ENCODE measurements around the gene PPIA. TPM values are rescaled to one million over a fixed set of nuclear protein-coding genes. Genes with fewer than 3 reads are reported as not detected.
"Not testable (repeated sequence)": the region's sequence is repeated elsewhere in the genome, so short reads cannot be mapped to it uniquely, and the experiment has no call there.

PPIA gene
- total RNA-seq, 1 donor from 2014 or later: 1,265 TPM

DNA sequence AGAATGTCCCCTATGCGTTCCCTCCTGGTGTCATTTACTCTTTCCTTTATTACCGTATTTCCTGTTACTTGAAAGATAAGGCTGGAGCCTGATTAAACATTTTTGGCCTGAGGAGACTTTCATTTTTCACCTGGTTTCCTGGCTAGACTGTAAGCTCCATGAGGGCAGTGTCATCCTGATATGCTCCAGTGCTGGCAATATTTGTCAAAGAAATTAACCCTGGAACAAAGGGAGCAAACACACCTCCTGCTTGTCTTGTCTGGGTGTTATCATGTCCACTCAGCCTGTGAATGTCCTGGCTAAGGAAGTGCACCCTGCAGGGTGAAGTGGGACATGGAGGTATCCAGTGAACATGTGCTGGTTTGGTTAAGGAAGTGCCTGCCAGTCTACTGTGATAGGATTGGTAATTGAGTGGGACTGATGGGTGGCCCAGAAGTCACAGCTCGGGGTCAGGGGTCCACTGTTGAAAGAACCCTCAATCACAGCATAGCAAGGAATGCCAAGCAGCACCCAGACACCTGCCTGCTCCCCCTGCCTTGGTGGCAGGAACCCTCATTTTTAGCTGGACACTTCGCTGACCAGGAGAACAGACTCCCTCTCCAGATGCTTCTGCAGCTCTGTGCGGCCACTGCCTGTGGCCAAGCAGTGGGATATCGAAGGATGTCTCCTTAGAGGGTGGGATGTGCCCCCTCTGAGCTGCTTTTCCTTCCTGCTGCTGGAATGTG is 20.9 kb upstream of the PPIA start:
- TF ChIP-seq, protein P1, sequence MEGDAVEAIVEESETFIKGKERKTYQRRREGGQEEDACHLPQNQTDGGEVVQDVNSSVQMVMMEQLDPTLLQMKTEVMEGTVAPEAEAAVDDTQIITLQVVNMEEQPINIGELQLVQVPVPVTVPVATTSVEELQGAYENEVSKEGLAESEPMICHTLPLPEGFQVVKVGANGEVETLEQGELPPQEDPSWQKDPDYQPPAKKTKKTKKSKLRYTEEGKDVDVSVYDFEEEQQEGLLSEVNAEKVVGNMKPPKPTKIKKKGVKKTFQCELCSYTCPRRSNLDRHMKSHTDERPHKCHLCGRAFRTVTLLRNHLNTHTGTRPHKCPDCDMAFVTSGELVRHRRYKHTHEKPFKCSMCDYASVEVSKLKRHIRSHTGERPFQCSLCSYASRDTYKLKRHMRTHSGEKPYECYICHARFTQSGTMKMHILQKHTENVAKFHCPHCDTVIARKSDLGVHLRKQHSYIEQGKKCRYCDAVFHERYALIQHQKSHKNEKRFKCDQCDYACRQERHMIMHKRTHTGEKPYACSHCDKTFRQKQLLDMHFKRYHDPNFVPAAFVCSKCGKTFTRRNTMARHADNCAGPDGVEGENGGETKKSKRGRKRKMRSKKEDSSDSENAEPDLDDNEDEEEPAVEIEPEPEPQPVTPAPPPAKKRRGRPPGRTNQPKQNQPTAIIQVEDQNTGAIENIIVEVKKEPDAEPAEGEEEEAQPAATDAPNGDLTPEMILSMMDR (IDR thresholded peaks at IDR 0.05): no peak
- no peaks in the 10 kb centered on the region for H3K9me3 Mint-ChIP-seq (ENCODE audit: unreplicated experiment)
- no peak overlapping the region for H3K27ac Mint-ChIP-seq (ENCODE audit: unreplicated experiment)
- H3K27me3 Mint-ChIP-seq (ENCODE audit: unreplicated experiment): no peaks in the 10 kb centered on the region
- H3K36me3 Mint-ChIP-seq (ENCODE audit: unreplicated experiment): no peaks in the 10 kb centered on the region
- H3K4me3 Mint-ChIP-seq (ENCODE audit: unreplicated experiment): no peak overlapping the region
- no peak for DNase-seq (ENCODE audit: extremely low spot score, unreplicated experiment)
- no peaks in the 10 kb centered on the region for H3K4me1 Mint-ChIP-seq (ENCODE audit: unreplicated experiment)

DNA sequence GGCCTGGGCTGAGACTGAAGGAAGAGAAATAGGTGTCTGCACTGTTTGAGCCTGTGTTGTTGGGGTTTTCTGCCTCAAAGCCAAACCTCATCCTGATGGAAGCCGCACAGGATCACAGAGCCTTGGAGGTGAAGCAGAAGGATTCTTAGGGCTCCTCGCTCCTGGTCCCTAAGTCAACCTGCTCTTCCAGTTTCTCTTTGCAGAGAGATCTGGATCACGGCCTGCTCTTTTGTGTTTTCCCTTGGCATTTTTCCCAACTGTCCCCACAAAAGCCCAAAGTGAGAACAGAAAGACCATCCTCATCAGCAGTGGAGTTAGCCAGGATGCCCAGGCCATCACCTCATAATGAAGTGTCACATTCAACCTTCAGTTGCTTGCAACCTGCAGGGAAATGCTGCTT is 20.3 kb upstream of the PPIA start:
- Mint-ChIP-seq H3K4me1 (ENCODE audit: unreplicated experiment) (no peaks in the 10 kb centered on the region), H3K9me3 (ENCODE audit: unreplicated experiment) (no peaks in the 10 kb centered on the region), H3K36me3 (ENCODE audit: unreplicated experiment) (no peaks in the 10 kb centered on the region), H3K27ac (ENCODE audit: unreplicated experiment) (no peak overlapping the region), H3K4me3 (ENCODE audit: unreplicated experiment) (no peak overlapping the region), H3K27me3 (ENCODE audit: unreplicated experiment) (no peaks in the 10 kb centered on the region)
- TF ChIP-seq, protein P1 (IDR thresholded peaks at IDR 0.05): no peak
- DNase-seq (ENCODE audit: extremely low spot score, unreplicated experiment): no peak

DNA sequence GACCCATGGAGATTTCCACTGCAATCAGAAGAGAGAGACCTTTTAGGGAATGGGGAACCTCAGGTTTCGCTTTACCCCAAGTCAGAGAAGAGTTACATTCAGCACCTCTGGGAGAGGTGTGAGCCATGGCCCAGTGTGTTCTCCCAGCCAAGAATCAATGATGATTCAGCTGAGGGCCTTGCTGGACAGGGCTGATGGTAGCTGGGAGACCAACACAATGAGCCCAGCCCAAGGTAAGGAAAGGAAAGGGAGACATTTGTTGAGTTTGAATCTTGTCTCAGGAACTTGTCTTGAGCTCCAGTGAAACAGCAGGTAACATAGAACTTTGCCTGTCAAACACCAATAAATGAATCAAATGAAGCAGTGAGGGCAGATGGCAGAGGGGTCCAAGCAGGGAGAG is 14.0 kb upstream of the PPIA start:
- no peak for DNase-seq (ENCODE audit: extremely low spot score, unreplicated experiment)
- Mint-ChIP-seq H3K9me3 (ENCODE audit: unreplicated experiment) (peaks cover 9% of the 10 kb centered on the region), H3K4me1 (ENCODE audit: unreplicated experiment) (no peaks in the 10 kb centered on the region), H3K27me3 (ENCODE audit: unreplicated experiment) (no peaks in the 10 kb centered on the region), H3K36me3 (ENCODE audit: unreplicated experiment) (peaks cover 3% of the 10 kb centered on the region), H3K4me3 (ENCODE audit: unreplicated experiment) (no peak overlapping the region), H3K27ac (ENCODE audit: unreplicated experiment) (no peak overlapping the region)
- TF ChIP-seq, protein P1 (IDR thresholded peaks at IDR 0.05): no peak

DNA sequence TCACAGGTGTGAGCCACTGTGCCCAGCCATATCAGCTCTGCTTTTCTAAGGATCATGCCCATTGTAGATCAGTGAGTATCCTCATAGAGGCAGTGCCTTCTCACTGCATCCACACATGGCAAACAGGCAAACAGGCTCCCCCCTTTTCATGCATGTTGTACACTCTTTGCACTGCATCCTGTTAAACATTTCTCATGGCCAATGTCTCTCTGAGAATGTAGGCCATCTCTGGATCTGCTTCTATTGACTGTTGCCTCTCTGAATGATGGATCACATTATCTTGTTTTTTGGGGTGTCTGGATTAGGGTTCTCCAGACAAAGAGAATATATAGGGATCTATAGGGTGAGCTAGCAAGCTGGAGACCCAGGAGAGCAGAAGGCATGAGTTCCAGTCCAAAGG is 13.1 kb upstream of the PPIA start:
- H3K27me3 Mint-ChIP-seq (ENCODE audit: unreplicated experiment): no peaks in the 10 kb centered on the region
- peaks cover 9% of the 10 kb centered on the region for H3K9me3 Mint-ChIP-seq (ENCODE audit: unreplicated experiment)
- peaks cover 3% of the 10 kb centered on the region for H3K36me3 Mint-ChIP-seq (ENCODE audit: unreplicated experiment)
- no peak overlapping the region for H3K4me3 Mint-ChIP-seq (ENCODE audit: unreplicated experiment)
- DNase-seq (ENCODE audit: extremely low spot score, unreplicated experiment): no peak
- H3K27ac Mint-ChIP-seq (ENCODE audit: unreplicated experiment): no peak overlapping the region
- no peaks in the 10 kb centered on the region for H3K4me1 Mint-ChIP-seq (ENCODE audit: unreplicated experiment)
- TF ChIP-seq, protein P1 (IDR thresholded peaks at IDR 0.05): no peak

DNA sequence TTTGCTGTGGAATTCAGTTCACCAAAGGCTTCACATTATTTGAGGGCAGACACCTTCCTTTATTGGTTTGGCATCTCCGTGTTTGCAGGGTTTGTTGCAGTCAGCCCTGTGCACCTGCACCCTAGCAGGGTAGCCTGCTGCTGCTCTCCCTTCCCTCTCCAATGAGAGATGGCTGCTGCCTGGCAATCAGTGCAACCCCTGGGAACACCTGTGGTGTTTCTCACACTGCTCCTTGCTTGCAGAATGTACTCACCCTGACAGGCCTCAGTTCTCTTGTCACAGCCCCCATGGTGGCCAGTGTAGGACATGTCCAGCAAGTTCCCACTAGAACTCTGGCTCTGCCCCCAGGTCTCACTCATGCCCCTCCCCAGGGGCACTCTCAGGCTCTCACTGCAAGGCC is 12.1 kb upstream of the PPIA start:
- no peaks in the 10 kb centered on the region for H3K4me1 Mint-ChIP-seq (ENCODE audit: unreplicated experiment)
- no peak overlapping the region for H3K4me3 Mint-ChIP-seq (ENCODE audit: unreplicated experiment)
- peaks cover 9% of the 10 kb centered on the region for H3K9me3 Mint-ChIP-seq (ENCODE audit: unreplicated experiment)

DNA sequence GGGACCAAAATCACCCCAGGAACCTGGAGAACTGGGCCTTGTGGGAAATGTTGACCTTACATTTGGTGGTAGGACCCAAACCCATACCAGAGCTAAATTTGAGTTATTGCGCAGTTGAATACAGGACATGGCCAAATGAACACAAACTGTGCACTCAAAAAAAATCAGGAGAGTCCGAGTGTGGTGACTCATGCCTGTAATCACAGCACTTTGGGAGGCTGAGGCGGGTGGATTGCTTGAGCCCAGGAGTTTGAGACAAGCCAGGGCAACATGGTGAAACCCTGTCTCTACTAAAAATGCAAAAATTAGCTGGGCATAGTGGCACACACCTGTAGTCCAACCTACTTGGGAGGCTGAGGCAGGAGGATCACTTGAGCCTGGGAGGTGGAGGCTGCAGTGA is 11.3 kb upstream of the PPIA start:
- not testable (repeated sequence) for H3K4me3 Mint-ChIP-seq (ENCODE audit: unreplicated experiment); H3K4me1 Mint-ChIP-seq (ENCODE audit: unreplicated experiment); DNase-seq (ENCODE audit: extremely low spot score, unreplicated experiment); H3K36me3 Mint-ChIP-seq (ENCODE audit: unreplicated experiment); H3K27me3 Mint-ChIP-seq (ENCODE audit: unreplicated experiment); H3K27ac Mint-ChIP-seq (ENCODE audit: unreplicated experiment); H3K9me3 Mint-ChIP-seq (ENCODE audit: unreplicated experiment)

More for the DNA sequence above, 12.1 kb upstream of the PPIA start:
- TF ChIP-seq, protein P1 (IDR thresholded peaks at IDR 0.05): no peak
- peaks cover 3% of the 10 kb centered on the region for H3K36me3 Mint-ChIP-seq (ENCODE audit: unreplicated experiment)
- H3K27me3 Mint-ChIP-seq (ENCODE audit: unreplicated experiment): no peaks in the 10 kb centered on the region
- no peak for DNase-seq (ENCODE audit: extremely low spot score, unreplicated experiment)
- H3K27ac Mint-ChIP-seq (ENCODE audit: unreplicated experiment): no peak overlapping the region

Measured in osteocyte (in vitro differentiated cells).